ENCODE data around the gene INVS.

DNA sequence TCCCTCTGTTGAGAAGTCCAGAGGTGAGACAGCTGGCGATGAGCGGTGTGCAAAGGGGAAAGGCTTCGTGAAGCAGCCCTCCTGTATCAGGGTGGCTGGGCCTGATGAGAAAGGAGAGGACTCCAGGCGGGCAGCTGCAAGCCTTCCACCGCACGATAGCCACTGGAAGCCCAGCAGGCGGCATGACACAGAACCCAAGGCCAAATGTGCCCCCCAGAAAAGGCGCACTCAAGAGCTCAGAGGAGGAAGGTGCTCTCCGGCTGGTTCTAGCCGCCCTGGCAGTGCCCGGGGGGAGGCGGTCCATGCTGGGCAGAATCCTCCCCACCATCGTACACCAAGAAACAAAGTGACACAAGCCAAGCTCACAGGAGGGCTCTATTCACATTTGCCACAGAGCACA, 193.4 kb downstream of the INVS start:
- TF ChIP-seq CTCF (IDR thresholded peaks at IDR 0.05; ENCODE audit: low read depth, low read length, poor library complexity, severe bottlenecking) = no peak
- TF ChIP-seq EZH2phosphoT487 (IDR thresholded peaks at IDR 0.05; ENCODE audit: borderline replicate concordance, low read length) = no peak
